GM13976 (cell line): Measurements from ENCODE around the gene EPC1.
"Not testable (repeated sequence)": the region's sequence is repeated elsewhere in the genome, so short reads cannot be mapped to it uniquely, and the experiment has no call there.

Experiments
- DNase-seq: peaks from one replicate; pipeline ENCODE4 v3.0.0; 2012; ENCODE audit warnings: low spot score
- CTCF ChIP-seq: IDR thresholded peaks from 2 replicates; pipeline ENCODE4 v1.5.1; 2012; ENCODE audit warnings: borderline replicate concordance, mild to moderate bottlenecking; ENCODE audit not compliant: insufficient read depth; ENCODE audit errors: extremely low read depth, missing control alignments, control extremely low read depth
- in situ Hi-C: fragments of 300-500 bp; cut with MboI; formaldehyde crosslinking; loops from one replicate; pipeline ENCODE4 v1.12.0; 2022; ENCODE audit warnings: low sequenced_read_pairs, mixed read lengths, inconsistent platforms; ENCODE audit not compliant: unreplicated experiment

The EPC1 gene

DNA sequence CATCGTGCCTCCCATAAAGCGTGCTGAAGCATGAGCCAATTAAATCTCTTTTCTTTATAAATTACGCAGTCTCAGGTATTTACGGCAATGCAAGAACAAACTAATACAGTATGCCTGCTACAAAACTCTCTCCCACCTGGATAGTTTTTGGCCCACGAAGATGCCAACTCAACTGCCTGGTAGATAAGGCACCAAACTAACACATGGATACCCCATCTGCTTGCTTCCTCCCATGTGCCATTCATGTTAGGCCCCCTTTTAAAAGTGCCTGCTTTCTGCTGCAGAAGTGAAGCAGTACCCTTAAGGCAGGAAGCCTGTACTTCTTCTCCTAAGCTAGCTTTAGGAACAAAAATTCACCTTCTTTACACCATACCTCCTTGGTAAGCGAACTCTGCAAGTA is 15.6 kb upstream of the EPC1 start:
- in situ Hi-C loops = loop anchor here (25.0 kb wide), 1 partner anchor 300 kb away; the partner anchor contains the start of gene KIF5B
- no peak for TF ChIP-seq CTCF

GRCh38 chr10:32360884-32361283 is 13.9 kb upstream of the EPC1 start:
- DNase-seq = no peak
- TF ChIP-seq CTCF = no peak
- in situ Hi-C loops = loop anchor here (25.0 kb wide), 1 partner anchor 299 kb away; the partner anchor contains the start of gene KIF5B

More for the DNA sequence above, 15.6 kb upstream of the EPC1 start:
- DNase-seq = no peak

DNA sequence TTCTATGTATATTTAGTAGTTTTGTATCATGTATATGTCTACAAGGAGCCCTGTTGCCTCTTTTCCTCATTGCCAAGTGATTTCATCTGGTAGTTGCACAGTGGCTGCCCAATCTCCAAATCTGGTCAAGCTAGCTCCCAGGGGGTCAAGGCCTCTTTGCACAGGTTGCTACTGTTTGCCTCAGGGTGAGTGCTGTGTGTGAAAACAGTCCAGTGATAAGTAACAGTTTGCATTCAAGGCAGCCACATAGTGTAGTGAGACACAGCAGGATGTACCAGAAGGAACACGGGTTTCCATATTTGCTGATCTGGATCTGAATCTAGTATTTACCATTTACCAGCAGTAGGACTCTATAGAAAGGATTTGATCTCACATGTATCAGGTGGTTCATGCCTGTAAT is 13.3 kb upstream of the EPC1 start:
- no peak for TF ChIP-seq CTCF
- in situ Hi-C loops = loop anchor here (25.0 kb wide), 1 partner anchor 298 kb away; the partner anchor contains the start of gene KIF5B
- DNase-seq = no peak

GRCh38 chr10:32357056-32357735 is 10.2 kb upstream of the EPC1 start:
- TF ChIP-seq CTCF = no peak
- in situ Hi-C loops = loop anchor here (25.0 kb wide), 1 partner anchor 295 kb away; the partner anchor contains the start of gene KIF5B

DNA sequence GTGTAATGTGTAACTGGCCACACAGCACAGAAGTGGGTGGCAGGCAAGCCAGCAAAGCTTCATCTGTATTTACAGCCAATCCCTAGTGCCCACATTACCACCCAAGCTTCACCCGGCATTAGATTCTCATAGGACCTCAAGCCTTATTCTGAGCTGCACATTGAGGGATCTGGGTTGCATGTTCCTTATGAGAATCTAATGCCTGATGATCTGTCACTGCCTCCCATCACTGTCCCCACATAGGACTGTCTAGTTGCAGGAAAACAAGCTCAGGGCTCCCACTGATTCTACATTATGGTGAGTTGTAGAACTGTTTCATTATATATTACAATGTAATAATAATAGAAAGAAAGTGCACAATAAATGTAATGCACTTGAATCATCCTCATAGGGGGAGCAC is 7.7 kb upstream of the EPC1 start:
- in situ Hi-C loops = loop anchor here (25.0 kb wide), 1 partner anchor 292 kb away; the partner anchor contains the start of gene KIF5B
- not testable (repeated sequence) for DNase-seq

More at GRCh38 chr10:32357056-32357735, 10.2 kb upstream of the EPC1 start:
- DNase-seq = no peak

- DNase-seq = no peak
- no peak for TF ChIP-seq CTCF
- in situ Hi-C loops = loop anchor here (25.0 kb wide), 1 partner anchor 289 kb away; the partner anchor contains the start of gene KIF5B
These were observed 3.9 kb upstream of the EPC1 start for GRCh38 chr10:32350811-32351350.
